Inflammatory macrophage treated with lipopolysaccharide for 1 hour (primary cell): ENCODE results near the gene NPIPA5.
"Not testable (repeated sequence)": the region's sequence is repeated elsewhere in the genome, so short reads cannot be mapped to it uniquely, and the experiment has no call there.

Experiments
- DNase-seq, 2 donors: peaks; one replicate each; pipeline ENCODE4 v3.0.0-alpha.2; 2020 to 2022

NPIPA5 gene

DNA sequence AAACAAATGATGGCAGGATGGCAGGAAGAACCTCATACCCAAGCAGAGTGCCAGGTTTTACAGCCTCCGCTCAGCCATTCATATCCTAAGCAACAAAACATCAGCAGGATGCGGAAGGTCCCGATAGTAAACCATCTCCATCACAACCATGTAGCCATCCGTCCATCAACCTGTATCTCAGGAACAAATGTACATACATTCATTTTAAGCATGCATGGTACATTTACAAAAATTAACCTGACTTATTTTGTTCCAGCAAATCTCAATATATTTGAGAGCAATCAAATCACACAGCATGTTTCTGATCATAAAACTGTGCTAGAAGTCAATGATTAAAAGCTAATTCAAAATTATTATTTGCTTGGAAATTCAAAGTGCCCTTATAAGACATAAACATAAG lies at the start of gene NPIPA5:
Gene NPIPA5 (minus strand): TSS at position 101 of the 400 bp plus-strand sequence. CDS start 0 bp downstream, at position 101.
- DNase-seq, result not testable (repeated sequence)

- peak; percentile 27 to 61 for DNase-seq
These were observed 49.6 kb upstream of the NPIPA5 start for GRCh38 chr16:15427648-15428239.

DNA sequence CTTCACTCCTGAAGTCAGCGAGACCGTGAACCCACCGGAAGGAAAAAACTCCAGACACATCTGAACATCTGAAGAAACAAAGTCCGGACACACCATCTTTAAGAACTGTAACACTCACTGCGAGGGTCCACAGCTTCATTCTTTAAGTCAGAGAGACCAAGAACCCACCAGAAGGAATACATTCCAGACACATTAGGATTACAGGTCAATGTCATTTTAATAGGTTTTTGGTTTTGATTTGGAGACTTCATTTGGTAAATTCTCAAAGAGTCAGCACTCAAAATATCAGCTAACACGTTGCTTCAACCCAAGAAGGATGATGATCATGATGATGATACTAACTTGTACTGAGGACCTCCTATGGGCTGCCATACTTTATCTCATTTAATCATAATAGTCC lies 48.7 kb upstream of the NPIPA5 start:
- no peak for DNase-seq

GRCh38 chr16:15425861-15426260 lies 47.8 kb upstream of the NPIPA5 start:
- no peak for DNase-seq

GRCh38 chr16:15422222-15422621 lies 44.1 kb upstream of the NPIPA5 start:
- DNase-seq, result no peak

DNA sequence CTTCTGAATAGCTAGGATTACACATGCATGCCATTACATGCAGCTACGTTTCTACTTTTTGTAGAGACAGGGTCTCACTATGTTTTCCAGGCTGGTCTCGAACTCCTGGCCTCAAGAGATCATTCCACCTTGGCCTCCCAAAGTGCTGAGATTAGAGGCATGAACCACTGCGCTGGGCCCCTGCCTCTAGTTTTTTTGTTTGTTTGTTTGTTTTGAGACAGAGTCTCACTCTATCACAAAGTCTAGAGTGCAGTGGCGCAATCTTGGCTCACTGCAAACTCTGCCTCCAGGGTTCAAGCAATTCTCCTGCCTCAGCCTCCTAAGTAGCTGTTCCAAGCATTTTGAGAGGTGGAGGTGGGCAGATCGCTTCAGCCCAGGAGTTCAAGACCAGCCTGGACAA lies 43.6 kb upstream of the NPIPA5 start:
- DNase-seq, result not testable (repeated sequence)

GRCh38 chr16:15418206-15418605 lies 40.1 kb upstream of the NPIPA5 start:
- no peak for DNase-seq

DNA sequence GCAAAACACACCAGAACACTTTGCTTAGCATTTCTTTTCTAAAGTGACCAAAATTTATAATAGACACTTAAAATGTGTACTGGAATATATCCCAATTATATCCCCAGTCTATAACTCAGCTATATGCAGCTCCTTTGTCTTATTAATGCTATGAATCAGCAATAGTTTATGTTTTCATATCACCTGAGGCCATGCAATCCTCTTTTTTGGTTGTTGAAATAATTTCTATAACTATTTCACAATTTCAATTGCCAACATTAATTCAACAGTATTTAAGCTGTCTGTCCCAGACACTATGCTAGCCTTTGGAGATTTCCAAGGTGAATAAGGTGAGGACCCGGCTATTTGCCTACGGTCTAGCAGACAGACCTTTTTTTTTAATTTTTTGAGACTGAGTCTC lies 39.1 kb upstream of the NPIPA5 start:
- DNase-seq, result no peak

DNA sequence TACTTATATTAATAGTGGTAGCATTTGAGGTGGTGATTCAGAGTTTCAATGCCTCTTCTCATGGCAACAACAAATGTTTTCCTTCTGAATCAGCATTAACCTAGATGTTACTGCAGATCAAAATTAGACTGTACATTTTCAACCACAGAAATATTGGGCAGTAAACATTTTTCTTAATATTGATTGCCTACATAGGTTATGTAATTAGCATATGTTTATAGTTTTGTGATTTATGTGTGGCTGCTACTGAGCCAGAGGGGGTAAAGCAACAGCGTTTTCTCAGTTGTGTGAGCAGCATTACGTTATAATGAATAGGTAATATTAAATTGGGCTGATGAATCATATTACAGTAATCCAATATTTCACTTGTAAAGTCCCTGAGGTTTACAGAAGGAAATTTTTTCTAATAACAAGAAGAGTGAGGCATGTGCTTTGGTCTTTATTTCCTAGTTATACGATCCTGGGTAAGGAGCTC lies 37.5 kb upstream of the NPIPA5 start:
- no peak for DNase-seq

GRCh38 chr16:15409476-15409875 lies 31.4 kb upstream of the NPIPA5 start:
- not testable (repeated sequence) for DNase-seq

- not testable (repeated sequence) for DNase-seq
These were observed 29.7 kb upstream of the NPIPA5 start for GRCh38 chr16:15407756-15408155.

GRCh38 chr16:15404792-15405191 lies 26.7 kb upstream of the NPIPA5 start:
- peak; percentile 88 to 91 for DNase-seq

DNA sequence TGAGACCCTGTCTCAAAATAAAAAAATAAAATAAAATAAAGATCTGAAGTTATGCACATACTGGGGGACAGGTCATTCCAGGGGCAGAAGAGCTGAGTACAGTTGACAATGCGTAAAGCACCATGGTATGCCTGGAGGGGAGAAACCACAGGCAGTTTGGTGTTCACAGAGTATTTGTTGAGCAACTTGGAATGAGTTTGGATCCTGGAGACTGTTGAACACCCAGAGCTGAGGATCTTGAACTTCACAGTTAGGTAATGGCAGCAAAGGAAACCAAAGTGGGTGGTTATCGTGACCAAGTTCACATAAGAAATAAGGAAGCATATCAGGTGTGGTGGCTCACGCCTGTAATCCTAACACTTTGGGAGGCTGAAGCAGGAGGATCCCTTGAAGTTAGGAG lies 26.0 kb upstream of the NPIPA5 start:
- peak; percentile 42 to 76 for DNase-seq

- peak; percentile 92 to 96 for DNase-seq
These were observed 25.4 kb upstream of the NPIPA5 start for GRCh38 chr16:15403392-15403995.

GRCh38 chr16:15401972-15402371 lies 23.9 kb upstream of the NPIPA5 start:
- DNase-seq, result no peak

DNA sequence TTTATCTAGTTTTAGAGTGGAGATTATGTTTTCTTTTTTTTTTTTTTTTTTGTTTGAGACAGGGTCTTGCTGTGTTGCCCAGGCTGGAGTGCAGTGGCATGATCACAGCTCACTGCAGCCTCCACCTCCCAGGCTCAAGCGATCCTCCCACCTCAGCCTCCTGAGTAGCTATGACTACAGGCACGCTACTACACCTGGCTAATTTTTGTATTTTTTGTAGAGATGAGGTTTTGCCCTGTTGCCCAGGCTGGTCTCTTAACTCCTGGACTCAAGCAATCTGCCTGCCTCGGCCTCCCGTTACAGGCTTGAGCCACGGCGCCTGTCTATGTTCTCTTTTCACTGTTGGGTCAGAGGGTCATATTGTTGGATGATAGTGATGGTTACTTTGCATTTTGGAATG lies 22.2 kb upstream of the NPIPA5 start:
- not testable (repeated sequence) for DNase-seq

- DNase-seq, result no peak
These were observed 21.2 kb upstream of the NPIPA5 start for GRCh38 chr16:15399317-15399716.

DNA sequence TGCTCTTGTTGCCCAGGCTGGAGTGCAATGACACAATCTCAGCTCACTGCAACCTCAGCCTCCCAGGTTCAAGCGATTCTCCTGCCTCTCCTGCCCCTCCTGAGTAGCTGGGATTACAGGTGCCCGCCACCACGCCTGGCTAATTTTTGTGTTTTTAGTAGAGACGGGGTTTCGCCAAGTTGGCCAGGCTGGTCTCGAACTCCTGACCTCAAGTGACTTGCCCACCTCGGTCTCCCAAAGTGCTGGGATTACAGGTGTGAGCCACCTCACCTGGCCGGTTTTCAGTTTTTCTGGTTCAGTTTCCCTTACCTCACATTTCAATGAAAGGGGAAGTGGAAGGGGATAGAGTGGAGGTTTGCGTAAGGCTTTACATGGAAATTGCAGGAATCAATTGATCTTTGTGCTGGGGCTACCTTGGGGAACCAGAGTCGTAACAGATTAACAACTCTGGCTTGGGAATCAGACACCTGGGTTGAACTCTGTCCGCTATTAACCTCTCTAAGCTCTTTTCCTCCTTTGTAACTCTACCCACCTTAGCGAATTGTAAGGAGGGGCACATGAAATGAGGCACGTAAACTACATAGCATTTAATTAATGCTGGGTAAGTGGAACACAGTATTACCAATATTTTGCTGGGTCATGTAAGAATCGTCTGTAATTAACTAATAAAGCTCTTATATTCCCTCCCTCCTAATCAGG lies 20.7 kb upstream of the NPIPA5 start:
- DNase-seq, result no peak

GRCh38 chr16:15396948-15397594 lies 19.0 kb upstream of the NPIPA5 start:
- DNase-seq, result no peak

DNA sequence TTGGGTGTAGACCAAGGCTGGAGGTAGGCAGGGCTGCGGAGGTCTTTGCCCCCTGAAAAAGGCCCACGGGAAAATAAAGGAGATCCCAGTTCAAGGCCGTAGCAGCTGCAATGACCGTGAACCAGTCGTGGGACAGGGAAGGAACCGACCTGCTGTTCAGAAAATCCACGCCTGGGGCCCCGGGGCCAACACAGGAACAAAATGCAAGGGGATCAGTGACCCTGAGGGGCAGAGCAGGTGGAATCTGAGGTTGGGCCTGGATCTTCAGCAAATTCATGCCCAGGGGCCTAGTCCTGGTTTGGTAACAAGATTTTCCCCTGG lies 18.4 kb upstream of the NPIPA5 start:
- not testable (repeated sequence) for DNase-seq

GRCh38 chr16:15395631-15396508 lies 17.8 kb upstream of the NPIPA5 start, which contains the start of gene MPV17L:
Gene MPV17L (plus strand): TSS chr16:15395754. CDS start chr16:15395898, 144 bp downstream.
- DNase-seq, result peak in 1 of 2 donors; percentile 8

DNA sequence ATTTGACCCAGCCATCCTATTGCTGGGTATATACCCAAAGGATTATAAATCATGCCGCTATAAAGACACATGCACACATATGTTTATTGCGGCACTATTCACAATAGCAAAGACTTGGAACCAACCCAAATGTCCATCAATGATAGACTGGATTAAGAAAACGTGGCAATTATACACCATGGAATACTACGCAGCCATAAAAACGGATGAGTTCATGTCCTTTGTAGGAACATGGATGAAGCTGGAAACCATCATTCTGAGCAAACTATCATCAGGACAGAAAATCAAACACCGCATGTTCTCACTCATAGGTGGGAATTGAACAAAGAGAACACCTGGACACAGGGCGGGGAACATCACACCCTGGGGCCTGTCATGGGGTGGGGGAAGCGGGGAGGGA lies 14.9 kb upstream of the NPIPA5 start:
- not testable (repeated sequence) for DNase-seq

GRCh38 chr16:15389916-15390315 lies 11.8 kb upstream of the NPIPA5 start:
- not testable (repeated sequence) for DNase-seq
